ENCODE data around the gene PTPN13.
"Not testable (repeated sequence)": the region's sequence is repeated elsewhere in the genome, so short reads cannot be mapped to it uniquely, and the experiment has no call there.

PTPN13 gene

DNA sequence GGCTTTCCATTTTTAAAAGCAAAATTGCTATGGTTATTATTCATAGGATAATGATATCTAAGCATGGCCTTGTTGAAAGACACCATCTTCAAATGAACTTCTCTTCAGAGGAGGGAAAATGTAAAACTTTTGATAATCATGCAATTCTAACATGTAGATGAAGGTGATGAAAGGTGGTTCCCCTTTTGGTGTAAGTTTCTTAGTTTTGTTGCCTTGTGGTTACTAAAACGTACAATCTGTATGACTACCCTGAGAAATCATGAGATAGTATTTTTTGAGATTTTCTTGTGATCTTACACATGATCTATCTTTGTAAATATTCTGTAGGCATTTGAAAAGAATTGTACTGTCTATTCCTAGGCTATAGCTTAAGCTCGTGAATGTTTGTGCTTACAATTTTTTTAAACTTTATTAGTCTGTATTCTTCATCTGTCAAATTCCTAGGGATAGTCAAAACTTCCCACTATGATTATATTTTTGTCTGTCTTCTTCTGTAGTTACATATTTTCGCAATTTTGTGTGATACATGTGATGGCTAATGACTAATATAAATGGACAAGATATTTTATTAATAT is 47.5 kb downstream of the PTPN13 start:
- no peak for DNase-seq (ENCODE audit: low read depth in 2 of 2)

DNA sequence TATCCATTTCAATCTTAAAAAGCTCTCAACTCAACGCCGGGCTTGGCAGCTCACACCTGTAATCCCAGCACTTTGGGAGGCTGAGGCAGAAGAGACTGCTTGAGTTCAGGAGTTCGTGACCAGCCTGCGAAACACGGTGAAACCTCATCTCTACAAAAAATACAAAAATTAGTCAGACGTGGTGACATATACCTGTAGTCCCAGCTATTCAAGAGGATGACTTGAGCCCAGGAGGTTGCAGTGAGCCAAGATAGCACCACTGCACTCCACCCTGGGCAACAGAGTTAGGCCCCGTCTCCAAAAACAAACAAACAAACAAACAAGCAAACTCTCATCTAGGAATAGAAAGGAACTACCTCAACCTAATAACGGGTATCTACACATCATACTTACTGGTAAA is 50.8 kb downstream of the PTPN13 start:
- DNase-seq (ENCODE audit: low read depth in 2 of 2), result no peak

DNA sequence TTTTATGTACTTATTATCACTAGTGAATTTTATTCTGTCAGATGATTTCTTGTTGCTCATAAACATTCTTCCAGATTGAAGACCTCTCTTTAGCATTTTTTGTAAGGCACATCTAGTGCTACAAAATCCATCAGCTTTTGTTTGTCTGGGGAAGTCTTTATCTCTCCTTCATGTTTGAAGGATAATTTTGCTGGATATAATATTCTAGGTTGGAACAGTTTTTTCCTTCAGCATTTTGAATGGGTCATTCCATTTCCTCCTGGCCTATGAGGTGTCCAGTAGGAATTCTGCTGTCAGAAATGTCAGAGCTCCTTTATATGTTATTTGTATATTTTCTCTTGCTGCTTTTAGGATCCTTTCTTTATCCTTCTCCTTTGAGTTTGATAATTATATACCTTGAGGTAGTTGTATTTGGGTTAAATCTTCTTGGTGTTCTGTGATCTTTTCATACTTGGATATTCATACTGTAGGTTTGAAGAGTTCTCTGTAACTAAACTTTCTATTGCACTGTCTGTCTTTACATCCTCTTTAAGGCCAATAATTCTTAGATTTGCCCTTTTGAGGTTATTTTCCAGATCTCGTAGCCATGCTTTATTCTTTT is 58.3 kb downstream of the PTPN13 start:
- no peak for DNase-seq (ENCODE audit: low read depth in 2 of 2)

- no peak for DNase-seq (ENCODE audit: low read depth in 2 of 2)
These were observed 59.2 kb downstream of the PTPN13 start for GRCh38 chr4:86653237-86653865.

DNA sequence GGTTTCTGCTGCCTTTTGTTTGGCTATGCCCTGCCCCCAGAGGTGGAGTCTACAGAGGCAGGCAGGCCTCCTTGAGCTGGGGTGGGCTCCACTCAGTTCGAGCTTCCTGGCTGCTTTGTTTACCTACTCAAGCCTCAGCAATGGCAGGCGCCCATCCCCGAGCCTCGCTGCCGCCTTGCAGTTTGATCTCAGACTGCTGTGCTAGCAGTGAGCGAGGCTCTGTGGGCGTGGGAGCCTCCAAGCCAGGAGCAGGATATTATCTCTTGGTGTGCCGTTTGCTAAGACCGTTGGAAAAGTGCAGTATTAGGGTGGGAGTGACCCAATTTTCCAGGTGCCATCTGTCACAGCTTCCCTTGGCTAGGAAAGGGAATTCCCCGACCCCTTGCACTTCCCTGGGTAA is 62.7 kb downstream of the PTPN13 start:
- not testable (repeated sequence) for DNase-seq (ENCODE audit: low read depth in 2 of 2)

GRCh38 chr4:86657382-86657781 is 63.3 kb downstream of the PTPN13 start:
- no peak for DNase-seq (ENCODE audit: low read depth in 2 of 2)

DNA sequence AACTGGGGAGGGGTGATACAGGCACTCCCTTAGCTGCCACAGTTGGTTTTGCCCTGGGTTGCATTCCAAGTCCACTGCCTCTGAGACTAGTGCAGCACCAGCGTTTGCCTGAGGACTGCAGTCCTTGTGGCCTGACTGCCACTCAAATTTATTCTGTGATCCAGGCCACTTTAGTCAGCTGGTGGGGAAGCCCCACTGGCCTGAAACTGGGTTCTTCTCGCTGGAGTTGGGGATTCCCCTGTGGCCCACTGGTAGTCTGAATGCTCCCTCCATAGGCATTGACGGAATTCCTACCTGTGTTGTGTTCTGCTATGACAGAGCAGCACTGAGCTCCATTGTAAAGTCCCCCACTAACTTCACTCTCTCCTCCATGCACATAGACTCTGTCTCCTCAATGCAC is 63.8 kb downstream of the PTPN13 start:
- no peak for DNase-seq (ENCODE audit: low read depth in 2 of 2)

DNA sequence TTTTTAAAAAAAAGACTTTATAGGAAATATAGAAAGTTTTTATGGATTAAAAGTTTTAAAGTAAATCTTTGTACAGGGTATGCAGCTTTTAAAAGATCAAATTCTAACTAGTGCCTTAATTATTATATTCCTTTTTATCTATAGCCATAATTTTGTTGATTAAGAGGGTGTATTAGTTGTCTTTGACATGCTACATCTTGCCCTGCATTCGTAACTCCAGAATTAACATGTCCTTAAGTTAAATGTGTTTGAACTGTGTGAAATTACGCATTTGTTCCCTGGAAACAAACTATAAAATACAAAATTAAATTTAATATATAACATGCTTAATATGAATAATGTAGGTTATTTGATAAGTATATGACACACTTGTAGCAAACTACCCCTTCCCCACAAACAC is 66.3 kb downstream of the PTPN13 start:
- DNase-seq (ENCODE audit: low read depth in 2 of 2), result no peak

GRCh38 chr4:86661006-86661405 is 66.9 kb downstream of the PTPN13 start:
- no peak for DNase-seq (ENCODE audit: low read depth in 2 of 2)

- DNase-seq (ENCODE audit: low read depth in 2 of 2), result no peak
These were observed 67.3 kb downstream of the PTPN13 start for GRCh38 chr4:86661418-86661817.

DNA sequence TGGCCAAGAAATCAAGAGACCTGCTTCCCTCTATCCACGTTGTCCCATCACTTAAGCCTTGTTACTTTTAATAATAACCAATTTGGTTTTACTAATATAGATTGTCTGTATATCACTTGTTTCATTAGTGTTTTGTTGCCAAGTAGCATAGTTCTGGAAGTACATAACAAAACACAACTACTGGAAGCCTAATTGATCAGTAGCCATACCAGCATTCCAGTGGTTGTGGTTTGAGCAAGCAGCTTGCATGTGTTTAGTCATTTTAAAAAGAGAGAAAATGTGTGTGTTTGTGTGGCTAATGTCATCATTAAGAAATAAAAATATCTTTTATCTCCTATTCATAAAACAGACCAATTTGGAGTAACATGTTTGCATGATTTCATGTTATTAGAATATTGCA is 70.8 kb downstream of the PTPN13 start:
- DNase-seq (ENCODE audit: low read depth in 2 of 2), result no peak

GRCh38 chr4:86670298-86670697 is 76.2 kb downstream of the PTPN13 start:
- DNase-seq (ENCODE audit: low read depth in 2 of 2), result no peak

DNA sequence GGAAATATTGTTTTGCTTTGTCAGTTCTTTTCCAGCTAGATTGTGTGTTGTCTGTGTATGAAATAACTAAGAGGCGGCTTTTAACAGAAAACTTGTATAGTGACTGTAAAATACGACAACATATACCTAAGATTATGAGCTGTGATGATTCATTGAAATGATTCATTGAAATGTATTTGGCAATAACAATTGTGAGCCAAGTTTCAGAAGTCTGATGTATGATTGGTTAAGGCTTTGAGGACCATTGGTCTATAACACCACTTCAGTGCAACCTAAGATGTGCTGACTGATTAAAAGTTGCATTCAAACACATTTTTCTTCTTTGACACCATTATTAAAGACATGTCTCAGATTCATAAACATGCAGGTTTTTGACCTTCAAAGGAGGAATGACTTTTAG is 76.6 kb downstream of the PTPN13 start:
- DNase-seq (ENCODE audit: low read depth in 2 of 2), result no peak

DNA sequence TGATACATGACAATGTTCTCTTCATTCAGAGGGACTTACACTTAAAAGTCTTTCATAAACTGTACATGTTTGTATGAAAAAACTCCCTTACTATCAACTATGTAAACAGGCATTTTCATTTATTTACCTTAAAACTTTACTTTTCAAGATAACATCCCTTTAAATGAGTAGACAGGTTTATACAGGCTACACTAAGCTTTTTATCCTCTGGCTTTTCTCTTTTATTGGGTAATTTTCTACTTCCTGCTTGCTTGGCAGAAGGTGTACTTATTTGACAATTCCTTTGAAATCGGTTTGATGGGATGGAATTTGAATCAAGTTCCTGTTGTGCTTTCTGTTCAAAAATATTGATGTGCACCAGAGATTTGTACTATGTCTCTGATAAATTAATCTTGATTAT is 81.4 kb downstream of the PTPN13 start:
- DNase-seq (ENCODE audit: low read depth in 2 of 2), result no peak

DNA sequence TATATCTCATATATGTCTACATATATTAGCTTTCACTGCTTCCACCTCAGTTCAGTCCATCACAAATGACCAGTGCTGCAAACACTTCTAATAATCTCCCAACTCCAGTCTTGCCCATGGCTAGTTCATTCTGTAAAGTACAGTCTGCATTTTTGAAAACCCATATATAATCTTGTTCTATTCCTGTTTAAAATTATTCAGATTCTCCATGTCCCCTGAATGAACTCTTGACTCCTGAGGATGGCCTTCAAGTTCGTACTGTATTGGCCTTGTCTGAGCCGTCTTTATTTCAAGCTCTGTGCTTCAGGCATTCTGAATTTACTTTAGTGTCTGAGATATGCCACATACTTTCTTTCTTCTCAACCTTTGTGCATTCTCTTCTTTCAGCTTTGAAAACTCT is 84.7 kb downstream of the PTPN13 start:
- no peak for DNase-seq (ENCODE audit: low read depth in 2 of 2)

GRCh38 chr4:86679441-86679840 is 85.3 kb downstream of the PTPN13 start:
- DNase-seq (ENCODE audit: low read depth in 2 of 2), result no peak

DNA sequence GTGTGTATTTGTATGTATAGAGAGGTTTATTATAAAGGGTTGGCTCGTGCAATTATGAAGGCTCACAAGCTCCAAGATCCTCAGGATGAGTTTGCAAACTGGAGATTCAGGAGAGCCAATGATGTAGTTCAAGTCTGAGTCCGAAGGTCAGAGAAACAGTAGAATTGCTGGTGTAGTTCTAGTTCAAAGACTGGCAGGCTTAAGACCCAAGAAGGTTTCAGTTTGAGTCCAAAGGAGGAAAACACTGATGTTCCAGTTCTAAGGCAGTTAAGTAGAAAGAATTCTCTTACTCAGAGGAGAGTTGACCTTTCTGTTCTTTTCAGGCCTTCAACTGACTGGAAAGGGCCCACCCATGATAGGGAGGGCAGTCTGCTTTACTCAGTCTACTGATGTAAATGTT is 89.1 kb downstream of the PTPN13 start:
- DNase-seq (ENCODE audit: low read depth in 2 of 2), result no peak

DNA sequence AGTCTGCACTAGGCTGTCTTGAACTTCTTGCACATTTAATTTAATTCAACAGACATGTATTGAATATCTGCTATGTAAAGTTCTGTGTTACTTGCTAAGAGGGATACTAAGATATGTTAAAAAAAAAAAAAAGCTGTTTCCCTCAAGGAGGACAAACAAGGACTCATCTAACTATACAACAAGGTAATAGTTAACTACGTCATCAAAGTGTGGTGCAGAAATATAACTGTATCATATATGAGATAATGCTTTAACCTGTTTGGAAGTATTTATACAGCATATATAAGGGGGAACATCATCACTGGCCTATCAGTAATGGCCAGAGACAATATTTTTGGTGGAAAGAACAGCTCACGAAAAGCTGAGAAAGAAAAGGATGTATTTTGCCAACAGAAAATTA is 89.9 kb downstream of the PTPN13 start:
- DNase-seq (ENCODE audit: low read depth in 2 of 2), result no peak

DNA sequence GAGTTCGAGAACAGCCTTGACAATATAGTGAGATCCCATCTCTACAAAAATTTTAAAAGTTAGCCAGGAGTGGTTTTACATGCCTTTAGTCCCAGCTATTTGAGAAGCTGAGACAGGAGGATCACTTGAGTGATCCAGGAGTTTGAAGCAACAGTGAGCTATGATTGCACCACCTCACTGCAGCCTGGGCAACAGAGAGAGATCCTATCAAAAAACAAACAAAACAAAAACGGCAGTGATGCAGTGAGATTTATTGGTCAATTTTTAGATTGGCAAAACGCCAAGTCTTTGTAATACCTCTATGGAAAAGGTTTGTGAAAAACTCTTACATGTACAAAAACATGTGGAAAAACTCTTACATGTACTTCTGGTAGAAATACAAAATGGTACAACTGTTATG is 91.3 kb downstream of the PTPN13 start:
- DNase-seq (ENCODE audit: low read depth in 2 of 2), result no peak

DNA sequence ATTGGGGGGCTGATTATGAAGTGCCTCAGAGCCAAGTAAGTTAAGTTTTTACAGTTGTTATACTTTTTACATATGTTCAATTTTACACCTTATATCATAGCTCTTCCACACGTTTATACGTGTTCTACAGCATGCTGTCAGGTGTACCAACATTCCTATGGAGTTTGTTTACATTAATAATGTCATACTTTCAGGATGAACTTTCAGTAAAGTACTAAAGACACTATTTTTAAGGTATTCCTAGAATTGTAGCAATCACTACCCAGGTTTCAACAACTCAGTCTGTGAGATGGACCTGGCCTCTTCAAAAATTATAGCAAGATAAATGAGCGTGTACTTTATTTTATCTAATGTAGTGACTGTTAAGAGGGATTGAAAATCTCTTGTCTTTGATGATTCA is 92.6 kb downstream of the PTPN13 start:
- DNase-seq (ENCODE audit: low read depth in 2 of 2), result no peak

DNA sequence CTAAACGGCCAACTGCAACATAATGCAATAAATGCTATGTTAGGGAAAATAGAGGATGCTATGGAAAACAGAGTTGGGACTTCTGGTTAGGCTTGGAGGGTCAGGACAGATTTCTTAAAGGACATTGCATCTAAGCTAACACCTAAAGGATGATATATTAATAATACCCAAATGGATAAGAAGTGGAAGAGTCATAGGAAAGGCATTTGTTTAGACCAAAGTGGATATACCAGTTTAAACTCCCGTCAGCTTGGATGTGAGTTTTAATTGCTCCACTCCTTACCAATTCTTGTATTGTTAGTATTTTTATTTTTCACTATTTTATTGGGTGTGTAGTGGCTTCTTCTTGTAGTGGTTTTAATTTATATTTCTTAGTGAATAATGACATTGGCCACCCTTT is 93.9 kb downstream of the PTPN13 start:
- DNase-seq (ENCODE audit: low read depth in 2 of 2), result no peak

DNA sequence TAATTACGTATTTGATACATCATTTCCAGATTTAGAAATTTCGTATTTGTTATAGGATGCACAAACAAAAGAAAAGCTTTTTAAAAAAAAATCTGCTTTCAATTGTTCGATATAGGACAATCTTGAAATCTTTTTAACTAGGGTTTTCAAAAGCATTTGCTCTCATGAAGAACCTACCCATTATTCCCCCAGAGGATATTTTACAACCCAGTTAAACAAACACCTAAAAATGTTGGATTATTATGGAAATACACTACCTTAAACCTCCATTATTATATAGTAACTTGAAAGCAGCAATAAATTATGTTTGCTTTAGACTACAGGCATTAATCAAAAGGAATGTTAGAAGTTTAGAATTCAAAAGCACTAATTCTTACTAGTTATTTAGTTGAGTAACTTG is 110.5 kb downstream of the PTPN13 start:
- DNase-seq (ENCODE audit: low read depth in 2 of 2), result no peak

DNA sequence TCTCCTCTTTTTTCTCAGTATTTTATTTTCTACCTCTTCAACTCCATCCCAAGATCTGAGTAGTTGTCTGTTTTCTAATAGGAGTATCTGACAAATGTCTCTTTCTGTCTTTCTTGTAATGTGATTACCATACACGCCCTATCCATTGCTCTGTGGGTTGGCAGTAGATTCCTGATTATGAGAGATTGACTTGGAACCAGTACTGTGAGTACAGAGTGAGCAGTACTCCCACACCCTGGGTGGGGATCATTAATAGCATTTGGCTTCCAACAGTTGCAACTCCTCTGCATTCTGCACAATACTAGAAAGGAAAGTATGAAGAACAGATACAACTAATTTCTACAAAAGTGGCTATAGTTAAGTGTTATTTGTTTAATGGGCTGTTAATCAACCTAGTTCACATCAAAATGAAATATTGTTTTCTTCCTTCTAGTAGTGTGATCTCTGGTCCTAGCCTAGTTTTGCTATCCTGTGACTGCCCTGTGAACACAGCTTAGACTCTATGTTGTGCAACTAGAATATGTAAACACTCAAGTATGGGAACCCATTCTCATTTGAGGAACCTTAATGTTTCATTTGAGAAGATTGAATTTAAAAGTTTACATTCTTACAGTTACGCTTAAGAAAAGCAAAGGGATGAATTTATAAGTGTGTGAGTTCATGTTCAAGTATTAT is 112.9 kb downstream of the PTPN13 start:
- DNase-seq (ENCODE audit: low read depth in 2 of 2), result no peak
